ENCODE results near the gene SALL1.

DNA sequence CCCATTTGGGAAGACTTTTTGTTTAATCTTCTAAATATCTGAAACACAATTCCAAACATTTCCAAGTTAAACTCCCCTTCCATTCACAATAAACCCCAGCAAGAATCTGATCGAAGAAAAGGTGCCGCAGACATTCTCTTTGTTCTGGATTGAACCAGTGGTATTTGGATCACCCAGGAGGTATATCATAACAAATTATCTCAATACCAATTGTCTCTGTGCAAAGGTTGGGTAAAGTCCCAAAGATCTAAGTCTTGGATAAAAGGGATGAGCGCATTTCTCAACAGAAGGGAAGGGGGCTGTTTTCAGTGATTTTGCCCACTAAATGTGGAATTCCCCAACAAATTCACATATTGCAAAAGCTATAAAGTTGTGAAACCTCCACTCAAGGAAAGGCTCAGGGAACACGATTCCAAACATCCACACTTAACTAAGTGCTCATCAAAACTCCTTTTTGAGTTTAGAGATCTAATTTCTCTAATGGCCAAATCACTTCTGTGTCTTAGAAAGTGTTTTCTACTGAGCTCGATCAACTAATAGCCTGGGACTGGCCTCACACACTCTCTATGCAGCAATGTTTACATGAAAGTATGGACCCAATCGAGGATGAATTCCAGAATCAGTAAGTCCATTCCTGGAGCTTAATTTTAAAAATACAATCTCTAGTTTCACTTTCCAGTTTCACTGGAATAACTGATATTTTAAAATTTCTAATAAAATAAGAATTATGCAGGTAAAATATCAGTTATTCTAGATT is 30.9 kb downstream of the SALL1 start:
- TF ChIP-seq ZNF274 (IDR thresholded peaks at IDR 0.05; ENCODE audit: low read depth, low read length) (no peak), YY1 (IDR thresholded peaks at IDR 0.05; ENCODE audit: insufficient read depth, insufficient read length) (no peak), SUZ12 (IDR thresholded peaks at IDR 0.05; ENCODE audit: extremely low read depth, insufficient read depth, insufficient read length) (no peak)

All from NT2/D1 (cell line).